Ovary (tissue), 3 donors: ENCODE data around the gene SESN1.

ENCODE experiments used
- CTCF ChIP-seq, 3 donors: fragments of 450-650 bp in 2 of 3; fragments of 200-600 bp in 1 of 3; IDR thresholded peaks; one replicate each; pipeline versions ENCODE4 v1.5.1 to v1.8.0; 2016 to 2022; ENCODE audit warnings: antibody characterized with exemption in 3 of 3, mild to moderate bottlenecking in 1 of 3
- POLR2A ChIP-seq: fragments of 450-650 bp; IDR thresholded peaks from one replicate; pipeline ENCODE4 v1.6.1; 2017; ENCODE audit warnings: antibody characterized with exemption, mild to moderate bottlenecking, moderate library complexity
- donor health status: DM: no; HTN: no; CAD: no.

DNA sequence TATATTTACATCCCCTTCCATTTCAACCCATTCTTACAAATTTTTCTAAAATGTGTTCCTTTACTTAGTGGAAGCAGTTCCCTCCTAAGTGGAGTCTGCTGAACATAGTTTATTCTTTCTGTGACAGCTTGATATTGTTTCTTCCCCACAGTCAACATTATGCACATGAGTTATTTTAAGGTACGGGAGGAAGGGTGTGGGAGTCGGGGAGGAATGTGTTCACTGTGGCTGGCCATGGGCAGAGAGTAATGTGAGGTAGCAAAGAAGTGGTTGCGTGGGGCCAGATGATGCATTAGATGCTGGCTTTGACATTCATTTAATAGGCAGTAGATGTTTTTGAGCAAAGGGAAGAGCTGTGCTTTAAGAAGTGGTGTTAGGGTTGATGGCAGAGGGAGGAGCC is 148.0 kb downstream of the SESN1 start:
- no peak for TF ChIP-seq CTCF (IDR thresholded peaks at IDR 0.05)
- TF ChIP-seq POLR2A, result no peak
